Measurements from ENCODE around the gene EPS15. TPM values are rescaled to one million over a fixed set of nuclear protein-coding genes. Genes with fewer than 3 reads are reported as not detected.
A peak's percentile ranks its signal among the peaks of the same experiment; 100 is the strongest.

The EPS15 gene
- total and polyA plus RNA-seq, 9 donors, result 20.9 to 84.0 (median 68.4) TPM

DNA sequence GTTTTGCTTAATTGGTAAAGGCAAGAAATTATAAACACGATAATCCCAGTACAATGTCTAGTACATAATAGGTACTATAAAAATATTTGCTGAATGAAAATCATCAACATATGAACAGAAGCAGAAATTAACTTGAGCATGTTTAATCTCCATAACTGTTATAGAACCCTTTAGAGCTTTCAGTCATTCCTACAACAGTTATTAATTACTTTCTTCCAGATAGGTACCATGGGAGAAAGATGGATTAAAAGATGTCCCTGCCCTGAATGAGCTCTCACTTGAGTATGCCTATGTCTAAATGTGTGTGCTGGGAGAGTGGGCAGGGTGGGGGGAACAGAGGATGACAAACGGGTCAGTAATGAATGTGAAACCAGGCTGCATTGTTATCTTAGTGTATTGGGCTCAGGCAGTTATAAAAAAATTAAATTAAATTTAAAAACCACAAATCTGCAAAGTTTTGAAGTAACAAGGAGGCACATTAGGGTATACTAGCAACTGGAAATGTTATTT lies 2.4 kb downstream of the EPS15 start:
- intact Hi-C loops (cut with DNase I), result loop anchor here in 1 of 4 donors (5.0 kb wide), 1 partner anchor 169 kb away; no protein-coding TSS in a partner anchor
- DNase-seq, result no peak
- WGBS, 3 donors, result 9 to 16% (median 12%) methylated on average over 2 of the region's 2 CpGs
- no peaks in the 10 kb centered on the region for H3K9me3 ChIP-seq
- H3K27me3 ChIP-seq, result no peaks in the 10 kb centered on the region
- H3K4me3 ChIP-seq, result peak overlapping the region; percentile 58
- no peaks in the 10 kb centered on the region for H3K36me3 ChIP-seq
- peak overlapping the region in 1 of 2 donors; percentile 61 for H3K27ac ChIP-seq
- TF ChIP-seq EP300 (IDR thresholded peaks at IDR 0.05) (no peak), POLR2A (IDR thresholded peaks at IDR 0.05) (no peak)
- TF ChIP-seq, protein P1, sequence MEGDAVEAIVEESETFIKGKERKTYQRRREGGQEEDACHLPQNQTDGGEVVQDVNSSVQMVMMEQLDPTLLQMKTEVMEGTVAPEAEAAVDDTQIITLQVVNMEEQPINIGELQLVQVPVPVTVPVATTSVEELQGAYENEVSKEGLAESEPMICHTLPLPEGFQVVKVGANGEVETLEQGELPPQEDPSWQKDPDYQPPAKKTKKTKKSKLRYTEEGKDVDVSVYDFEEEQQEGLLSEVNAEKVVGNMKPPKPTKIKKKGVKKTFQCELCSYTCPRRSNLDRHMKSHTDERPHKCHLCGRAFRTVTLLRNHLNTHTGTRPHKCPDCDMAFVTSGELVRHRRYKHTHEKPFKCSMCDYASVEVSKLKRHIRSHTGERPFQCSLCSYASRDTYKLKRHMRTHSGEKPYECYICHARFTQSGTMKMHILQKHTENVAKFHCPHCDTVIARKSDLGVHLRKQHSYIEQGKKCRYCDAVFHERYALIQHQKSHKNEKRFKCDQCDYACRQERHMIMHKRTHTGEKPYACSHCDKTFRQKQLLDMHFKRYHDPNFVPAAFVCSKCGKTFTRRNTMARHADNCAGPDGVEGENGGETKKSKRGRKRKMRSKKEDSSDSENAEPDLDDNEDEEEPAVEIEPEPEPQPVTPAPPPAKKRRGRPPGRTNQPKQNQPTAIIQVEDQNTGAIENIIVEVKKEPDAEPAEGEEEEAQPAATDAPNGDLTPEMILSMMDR (IDR thresholded peaks at IDR 0.05), result no peak
- peaks cover 3% of the 10 kb centered on the region for H3K4me1 ChIP-seq (ENCODE audit: insufficient read depth)

DNA sequence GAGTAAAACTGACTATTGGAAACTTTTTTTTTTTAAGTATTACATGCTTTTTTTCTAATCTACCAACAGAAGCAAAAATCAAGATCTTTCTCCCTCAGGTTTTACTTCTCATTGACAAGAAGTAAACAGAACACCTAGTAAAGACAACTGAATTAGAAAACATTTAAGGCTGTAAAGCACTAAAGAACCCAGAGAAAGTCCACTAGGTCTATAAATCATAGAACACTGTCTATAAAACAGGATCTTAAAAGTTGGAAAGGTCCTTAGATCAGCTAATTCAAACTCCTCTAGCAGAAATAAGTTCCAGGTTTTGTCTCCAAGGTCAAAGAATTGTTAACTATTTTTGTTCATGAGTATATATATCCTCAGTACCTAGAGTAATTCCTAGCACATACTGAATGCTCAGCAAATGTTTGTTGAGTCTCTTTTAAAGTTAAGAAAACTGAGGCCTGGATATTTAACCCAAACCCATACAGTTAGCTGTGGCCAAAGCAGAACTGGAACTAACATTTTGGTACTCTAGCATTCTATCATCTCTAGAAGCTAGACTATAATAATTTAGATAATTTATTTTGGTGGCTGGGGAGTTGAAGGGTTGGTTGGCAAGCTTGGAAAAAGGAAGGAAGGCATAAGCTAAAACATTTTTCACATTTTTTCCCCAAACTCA lies 3.0 kb downstream of the EPS15 start:
- H3K27me3 ChIP-seq, result no peaks in the 10 kb centered on the region
- intact Hi-C loops (cut with DNase I), result loop anchor here in 1 of 4 donors (5.0 kb wide), 1 partner anchor 169 kb away; no protein-coding TSS in a partner anchor
- peak overlapping the region; percentile 5 to 61 for H3K27ac ChIP-seq
- DNase-seq, result no peak
- no peaks in the 10 kb centered on the region for H3K36me3 ChIP-seq
- H3K9me3 ChIP-seq, result no peaks in the 10 kb centered on the region
- no peak for TF ChIP-seq EP300 (IDR thresholded peaks at IDR 0.05)
- TF ChIP-seq, protein P1 (IDR thresholded peaks at IDR 0.05), result no peak
- no peak for TF ChIP-seq POLR2A (IDR thresholded peaks at IDR 0.05)
- H3K4me1 ChIP-seq (ENCODE audit: insufficient read depth), result peaks cover 5% of the 10 kb centered on the region
- no peak overlapping the region for H3K4me3 ChIP-seq

DNA sequence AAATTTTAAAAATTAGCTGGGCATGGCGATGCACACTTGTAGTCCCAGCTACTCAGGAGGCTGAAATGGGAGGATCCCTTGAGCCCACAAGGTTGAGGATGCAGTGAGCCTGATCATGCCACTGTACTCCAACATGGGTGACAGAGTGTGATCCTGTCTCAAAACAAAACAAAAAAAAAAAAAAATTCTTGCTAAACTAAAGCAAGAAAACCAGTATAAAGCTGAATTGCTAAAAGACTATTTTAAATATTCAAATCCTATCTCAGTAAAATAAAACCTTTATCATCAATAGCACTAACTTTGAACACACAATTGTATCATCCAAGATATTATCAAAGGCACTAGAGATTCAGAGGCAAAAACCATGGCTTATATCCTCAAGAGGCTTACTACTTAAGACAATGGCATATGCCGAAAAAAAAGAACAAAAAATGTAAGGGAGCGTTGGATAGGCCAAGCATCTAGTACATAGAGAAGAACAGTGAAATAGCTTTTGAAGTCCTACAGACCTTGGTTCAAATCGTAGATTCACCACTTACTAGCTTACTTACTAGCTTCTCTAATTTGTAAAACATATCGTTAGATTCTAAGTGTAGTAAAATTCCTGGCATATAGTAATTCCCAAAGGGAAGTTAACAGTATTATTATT lies 3.6 kb downstream of the EPS15 start:
- DNase-seq, result no peak
- H3K36me3 ChIP-seq, result no peaks in the 10 kb centered on the region
- H3K9me3 ChIP-seq, result no peaks in the 10 kb centered on the region
- H3K4me1 ChIP-seq (ENCODE audit: insufficient read depth), result peaks cover 5% of the 10 kb centered on the region
- peak overlapping the region in 1 of 2 donors; percentile 61 for H3K27ac ChIP-seq
- 67 to 71% (median 69%) methylated on average over 5 of the region's 5 CpGs for WGBS, 3 donors
- no peak overlapping the region for H3K4me3 ChIP-seq
- TF ChIP-seq POLR2A (IDR thresholded peaks at IDR 0.05), result no peak
- no peak for TF ChIP-seq EP300 (IDR thresholded peaks at IDR 0.05)
- TF ChIP-seq, protein P1 (IDR thresholded peaks at IDR 0.05), result no peak
- intact Hi-C loops (cut with DNase I), result loop anchor here in 1 of 4 donors (5.0 kb wide), 1 partner anchor 168 kb away; no protein-coding TSS in a partner anchor
- no peaks in the 10 kb centered on the region for H3K27me3 ChIP-seq

DNA sequence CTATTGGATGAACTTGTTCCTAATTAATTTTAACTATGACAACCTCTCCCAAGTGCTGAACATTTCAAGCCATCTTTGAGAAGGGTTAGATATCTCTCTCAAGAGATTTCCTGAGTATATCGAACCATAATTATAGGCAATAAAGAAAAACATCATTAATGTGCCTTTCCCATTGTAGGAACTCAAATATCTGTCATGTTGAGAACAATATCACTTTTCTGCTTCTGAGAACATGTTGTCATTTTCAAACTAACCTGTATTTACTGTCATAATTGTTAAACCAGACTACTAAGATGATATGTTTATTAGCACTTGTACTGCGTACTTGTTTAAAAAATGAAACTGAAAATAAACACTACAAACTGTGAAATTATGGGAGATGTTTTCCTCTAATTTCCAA lies 4.3 kb downstream of the EPS15 start:
- no peaks in the 10 kb centered on the region for H3K27me3 ChIP-seq
- 7 to 17% (median 16%) methylated on average over 2 of the region's 2 CpGs for WGBS, 3 donors
- H3K36me3 ChIP-seq, result no peaks in the 10 kb centered on the region
- H3K9me3 ChIP-seq, result no peaks in the 10 kb centered on the region
- H3K27ac ChIP-seq, result peak overlapping the region in 1 of 2 donors; percentile 61
- no peak for DNase-seq
- TF ChIP-seq EP300 (IDR thresholded peaks at IDR 0.05) (no peak), POLR2A (IDR thresholded peaks at IDR 0.05) (no peak)
- TF ChIP-seq, protein P1 (IDR thresholded peaks at IDR 0.05), result no peak
- H3K4me3 ChIP-seq, result peak overlapping the region; percentile 2
- peaks cover 7% of the 10 kb centered on the region for H3K4me1 ChIP-seq (ENCODE audit: insufficient read depth)
- intact Hi-C loops (cut with DNase I), result loop anchor here in 1 of 4 donors (5.0 kb wide), 1 partner anchor 167 kb away; no protein-coding TSS in a partner anchor

All from ovary (tissue), 9 donors.